T-helper 9 cell (primary cell): ENCODE results near the gene CEP170B.
"Not testable (repeated sequence)": the region's sequence is repeated elsewhere in the genome, so short reads cannot be mapped to it uniquely, and the experiment has no call there.

Experiments
- DNase-seq: peaks from one replicate; pipeline ENCODE4 v3.0.0-alpha.2; 2020

The CEP170B gene

GRCh38 chr14:104892531-104893434, 27.7 kb downstream of the CEP170B start:
- DNase-seq = no peak

- DNase-seq = no peak
Observed at GRCh38 chr14:104893435-104894207, 28.6 kb downstream of the CEP170B start.

DNA sequence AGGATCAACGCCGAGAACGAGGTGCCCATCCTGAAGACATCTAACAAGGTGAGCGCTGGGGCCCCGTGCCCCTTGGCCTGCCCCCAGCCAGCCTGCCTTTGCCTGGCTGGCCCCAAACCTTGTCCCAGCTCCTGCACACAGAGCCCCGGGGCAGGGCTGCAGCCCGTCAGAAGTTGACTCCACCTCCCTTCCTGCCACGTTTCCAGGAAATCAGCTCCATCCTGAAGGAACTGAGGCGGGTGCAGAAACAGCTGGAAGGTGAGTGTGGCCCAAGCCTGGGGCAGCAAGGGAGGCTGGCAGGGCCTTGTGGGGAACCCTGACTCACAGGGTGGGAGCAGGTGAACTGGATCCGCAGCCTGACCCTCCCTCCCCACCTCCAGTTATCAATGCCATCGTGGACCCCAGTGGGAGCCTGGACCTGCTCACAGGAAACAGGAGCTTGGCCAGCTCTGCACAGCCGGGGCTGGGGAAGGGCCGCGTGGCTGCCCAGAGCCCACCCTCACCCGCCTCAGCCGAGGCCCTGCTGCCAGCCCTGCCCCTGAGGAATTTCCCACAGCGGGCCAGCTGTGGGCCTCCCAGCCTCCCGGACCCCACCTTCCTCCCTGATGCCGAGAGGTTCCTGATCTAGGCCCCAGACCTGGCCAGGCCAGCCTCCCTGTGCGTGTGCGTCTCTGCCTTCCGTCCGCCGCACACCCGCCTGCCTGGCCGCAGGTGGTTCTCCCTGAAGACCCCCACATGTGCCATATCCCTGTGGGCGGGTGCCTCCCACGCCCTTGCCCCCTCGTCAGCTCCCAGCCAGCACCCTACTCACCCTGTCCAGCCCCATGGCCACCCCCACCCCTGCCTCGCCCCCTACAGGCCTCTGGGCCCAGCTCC, 29.5 kb downstream of the CEP170B start:
- DNase-seq = no peak

- no peak for DNase-seq
Observed at GRCh38 chr14:104895207-104895785, 30.2 kb downstream of the CEP170B start.

- DNase-seq = no peak
Observed at GRCh38 chr14:104895786-104896661, 31.0 kb downstream of the CEP170B start.

DNA sequence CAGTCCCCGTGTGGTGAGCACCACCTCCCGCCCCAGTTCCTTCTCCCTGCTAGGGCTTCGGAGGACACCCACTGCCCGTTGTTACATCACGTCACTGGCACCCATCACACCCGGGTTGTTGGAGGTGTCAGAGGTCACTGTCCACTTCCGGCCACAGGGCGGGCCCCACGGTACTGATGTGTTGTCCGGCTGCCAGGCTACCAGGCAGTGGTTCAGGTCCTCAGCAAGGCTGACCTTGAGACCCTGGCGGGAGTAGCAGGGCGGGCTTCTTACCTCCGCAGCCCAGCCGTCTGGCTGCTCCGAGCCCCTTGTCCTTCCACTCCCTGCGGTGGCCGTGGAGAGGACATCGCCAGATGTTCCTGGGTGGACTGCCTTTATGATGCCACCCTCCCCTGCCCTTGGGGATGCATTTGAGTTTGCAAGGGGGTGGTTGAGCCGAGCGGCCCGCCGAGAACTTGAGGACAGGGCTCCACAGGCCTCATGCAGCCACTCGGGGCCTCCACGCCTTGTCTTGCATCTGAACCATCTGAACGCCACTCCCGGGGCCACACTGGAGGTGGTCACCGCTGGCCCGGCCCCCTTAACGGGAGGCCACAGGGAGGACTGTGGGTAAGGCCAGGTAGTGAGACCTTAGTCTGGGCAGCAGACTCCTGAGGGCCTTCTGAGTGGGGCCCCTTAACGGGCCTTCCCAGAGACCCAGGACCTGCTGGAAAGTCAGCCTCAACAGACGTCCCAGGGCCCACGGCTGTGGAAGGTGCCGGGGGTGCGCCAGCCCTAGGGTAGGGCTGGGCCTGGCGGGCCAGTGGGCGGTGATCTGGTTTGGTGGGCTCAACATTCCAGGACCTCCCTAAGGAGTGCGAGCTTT, 32.5 kb downstream of the CEP170B start:
- DNase-seq = no peak

GRCh38 chr14:104898195-104898558, 33.1 kb downstream of the CEP170B start:
- DNase-seq = no peak

- DNase-seq = no peak
Observed at GRCh38 chr14:104898870-104899510, 33.9 kb downstream of the CEP170B start.

GRCh38 chr14:104899781-104900180, 34.7 kb downstream of the CEP170B start:
- DNase-seq = no peak

- DNase-seq = no peak
Observed at GRCh38 chr14:104900639-104901512, 35.8 kb downstream of the CEP170B start.

DNA sequence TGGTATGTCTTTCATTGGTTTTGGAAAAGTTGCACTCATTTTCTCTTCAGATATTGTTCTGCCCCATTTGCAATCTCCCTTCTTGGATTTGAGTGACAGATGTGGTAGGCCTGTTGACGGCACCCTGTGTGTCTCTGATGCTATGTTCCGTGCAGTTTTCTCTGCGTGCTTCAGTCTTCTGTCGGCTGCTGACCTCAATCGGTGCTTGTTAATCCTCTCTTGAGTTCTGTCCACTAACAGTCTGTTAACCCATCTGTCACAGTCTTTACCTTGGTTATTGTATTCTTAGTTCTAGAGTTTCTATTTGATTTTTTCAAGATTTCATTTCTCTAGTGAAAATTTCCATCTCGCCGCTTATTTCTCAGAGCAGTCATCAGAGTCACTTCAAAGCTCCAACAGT, 38.9 kb downstream of the CEP170B start:
- no peak for DNase-seq

DNA sequence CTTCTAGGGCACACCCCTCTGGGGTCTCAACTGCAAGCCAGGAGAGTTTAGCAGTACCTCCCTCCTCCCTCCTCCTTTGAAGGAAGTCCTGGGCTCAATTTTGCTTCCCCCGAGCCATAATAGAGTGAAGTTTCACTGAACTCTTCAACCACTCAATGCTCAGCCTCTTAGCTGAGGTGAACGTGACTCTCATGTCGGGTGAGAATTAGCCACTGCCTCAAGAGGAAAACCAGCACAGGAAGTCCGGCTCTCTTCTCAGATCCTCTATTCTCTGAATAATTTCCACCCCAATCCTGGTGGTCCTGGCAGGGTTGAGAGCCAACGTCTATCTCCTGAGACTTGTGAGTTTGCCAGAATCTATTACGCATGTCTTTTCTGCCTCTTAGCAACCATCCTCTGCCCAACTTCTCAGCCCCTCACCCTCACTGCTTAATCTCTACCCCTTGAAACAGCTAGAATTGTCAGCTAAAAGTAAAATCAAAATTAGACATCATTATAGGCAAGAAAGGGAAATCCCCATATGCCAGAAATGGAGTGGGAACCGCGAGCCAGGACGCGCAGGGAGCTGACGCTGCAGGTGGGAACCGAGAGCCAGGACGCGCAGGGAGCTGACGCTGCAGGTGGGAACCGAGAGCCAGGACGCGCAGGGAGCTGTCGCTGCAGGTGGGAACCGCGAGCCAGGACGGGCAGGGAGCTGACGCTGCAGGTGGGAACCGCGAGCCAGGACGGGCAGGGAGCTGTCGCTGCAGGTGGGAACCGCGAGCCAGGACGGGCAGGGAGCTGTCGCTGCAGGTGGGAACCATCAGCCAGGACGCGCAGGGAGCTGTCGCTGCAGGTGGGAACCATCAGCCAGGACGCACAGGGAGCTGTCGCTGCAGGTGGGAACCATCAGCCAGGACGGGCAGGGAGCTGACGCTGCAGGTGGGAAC, 39.8 kb downstream of the CEP170B start:
- not testable (repeated sequence) for DNase-seq

- DNase-seq = not testable (repeated sequence)
Observed at GRCh38 chr14:104905579-104905933, 40.5 kb downstream of the CEP170B start.

DNA sequence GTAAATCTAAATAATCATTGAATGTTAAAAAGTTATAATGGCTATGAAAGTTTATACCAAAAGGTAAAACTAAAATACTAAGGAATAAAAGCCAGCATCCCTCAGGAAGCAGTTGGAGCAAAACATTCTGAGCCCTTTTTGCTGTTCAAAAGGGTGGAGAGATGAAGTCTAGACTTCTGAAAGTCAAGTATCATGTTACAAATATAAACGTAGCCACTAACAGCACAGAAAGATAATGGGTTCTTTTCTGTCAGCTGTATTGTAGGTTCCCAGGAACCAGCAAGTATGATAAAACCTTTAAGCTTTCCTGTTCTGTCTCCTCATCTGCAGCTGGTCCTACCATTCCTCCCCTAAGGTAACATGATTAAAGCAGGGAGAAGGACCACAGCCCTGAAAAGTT, 43.2 kb downstream of the CEP170B start:
- DNase-seq = no peak

GRCh38 chr14:104912053-104912452, 47.0 kb downstream of the CEP170B start:
- DNase-seq = no peak

GRCh38 chr14:104913435-104913834, 48.4 kb downstream of the CEP170B start:
- DNase-seq = no peak

GRCh38 chr14:104917116-104917515, 52.0 kb downstream of the CEP170B start:
- DNase-seq = no peak

- no peak for DNase-seq
Observed at GRCh38 chr14:104917993-104918392, 52.9 kb downstream of the CEP170B start.
